Astrocyte of the spinal cord (primary cell): ENCODE data around the gene GDF10.
A peak's percentile ranks its signal among the peaks of the same experiment; 100 is the strongest.

Source experiments
- DNase-seq: peaks from one replicate; pipeline ENCODE4 v3.0.0; 2011; ENCODE audit warnings: low read depth, low spot score
- H3K4me3 ChIP-seq: 2 replicates; pipeline ENCODE4 v1.5.1; 2011; ENCODE audit warnings: low read depth, mild to moderate bottlenecking, low read length, moderate library complexity
- CTCF ChIP-seq: IDR thresholded peaks from 2 replicates; pipeline ENCODE4 v1.5.1; 2012; ENCODE audit warnings: low read depth, mild to moderate bottlenecking, low read length, inconsistent platforms
- in situ Hi-C: cut with HindIII; loops from 2 replicates; pipeline ENCODE4 v1.10.0; 2017; ENCODE audit warnings: low sequenced_read_pairs

GDF10 gene

GRCh38 chr10:47336387-47337134, 36.6 kb downstream of the GDF10 start:
- no peak overlapping the region for H3K4me3 ChIP-seq
- in situ Hi-C loops: no loop called here
- no peak for TF ChIP-seq CTCF
- DNase-seq: peak; percentile 67

- no peak overlapping the region for H3K4me3 ChIP-seq
- TF ChIP-seq CTCF: no peak
- DNase-seq: no peak
- in situ Hi-C loops: no loop called here
Measured at GRCh38 chr10:47337310-47337709, 37.3 kb downstream of the GDF10 start.

- no peak overlapping the region for H3K4me3 ChIP-seq
- TF ChIP-seq CTCF: no peak
- DNase-seq: no peak
- in situ Hi-C loops: no loop called here
Measured at GRCh38 chr10:47339186-47339735, 39.3 kb downstream of the GDF10 start.

- TF ChIP-seq CTCF: no peak
- no peak for DNase-seq
- in situ Hi-C loops: no loop called here
- no peak overlapping the region for H3K4me3 ChIP-seq
Measured at GRCh38 chr10:47339759-47340607, 40.0 kb downstream of the GDF10 start.

- in situ Hi-C loops: no loop called here
- H3K4me3 ChIP-seq: no peak overlapping the region
- DNase-seq: peak; percentile 52
- peak; percentile 96 for TF ChIP-seq CTCF
Measured at GRCh38 chr10:47340608-47341170, 40.7 kb downstream of the GDF10 start.
